HepG2 (cell line): ENCODE results near the gene CILP2. TPM values are rescaled to one million over a fixed set of nuclear protein-coding genes. Genes with fewer than 3 reads are reported as not detected.

ENCODE experiments used
- ARID3A ChIP-seq: IDR thresholded peaks from 2 replicates; pipeline ENCODE4 v1.6.1; 2012; ENCODE audit warnings: low read depth, low read length, improper control_type of control experiment
- ATF3 ChIP-seq: sonication (generic); formaldehyde crosslinking; IDR thresholded peaks from 2 replicates; pipeline ENCODE4 v1.4.0; 2020; ENCODE audit warnings: missing genetic modification reagents
- DZIP1 ChIP-seq: sonication (generic); formaldehyde crosslinking; IDR thresholded peaks from 2 replicates; pipeline ENCODE4 v1.5.0; 2020; ENCODE audit warnings: mild to moderate bottlenecking, missing genetic modification reagents
- ETV6 ChIP-seq: sonication (generic); formaldehyde crosslinking; conservative IDR thresholded peaks from 2 replicates; pipeline ENCODE4 v1.4.0; 2020; ENCODE audit warnings: missing genetic modification reagents
- GATA4 ChIP-seq: sonication (generic); IDR thresholded peaks from 2 replicates; pipeline ENCODE4 v1.6.1; 2016; ENCODE audit warnings: antibody characterized with exemption, low read depth, borderline replicate concordance
- HBP1 ChIP-seq: IDR thresholded peaks from 2 replicates; pipeline ENCODE4 v1.6.1; 2016; ENCODE audit warnings: low read depth, control low read depth
- HMGXB4 ChIP-seq, 2 experiments: sonication (generic) in 1 of 2; formaldehyde crosslinking in 1 of 2; IDR thresholded peaks; 2 replicates each; pipeline versions ENCODE4 v1.4.0 to v1.6.1; 2018 to 2020; ENCODE audit warnings: missing genetic modification reagents in 2 of 2, borderline replicate concordance in 1 of 2, low read depth in 1 of 2, mild to moderate bottlenecking in 1 of 2, missing biosample characterization in 1 of 2
- KDM6A ChIP-seq: IDR thresholded peaks from 2 replicates; pipeline ENCODE4 v1.6.1; 2016; ENCODE audit warnings: low read depth
- MAFF ChIP-seq: IDR thresholded peaks from 2 replicates; pipeline ENCODE4 v1.6.1; 2011; ENCODE audit warnings: low read depth, low read length, improper control_type of control experiment
- MXD1 ChIP-seq: sonication (generic); formaldehyde crosslinking; IDR thresholded peaks from 2 replicates; pipeline ENCODE4 v1.4.0; 2020; ENCODE audit warnings: mild to moderate bottlenecking, missing genetic modification reagents
- NR1H2 ChIP-seq: sonication (generic); formaldehyde crosslinking; IDR thresholded peaks from 2 replicates; pipeline ENCODE4 v1.8.1; 2022; ENCODE audit warnings: low read depth, missing genetic modification reagents, borderline replicate concordance
- PCBP1 ChIP-seq: fragments of 200-400 bp; formaldehyde crosslinking; IDR thresholded peaks from 2 replicates; pipeline ENCODE4 v1.6.1; 2017; ENCODE audit warnings: mild to moderate bottlenecking, low read depth, low read length, borderline replicate concordance
- RAD21 ChIP-seq: fragments of 450-650 bp; formaldehyde crosslinking; IDR thresholded peaks from 2 replicates; pipeline ENCODE4 v1.5.0; 2020; ENCODE audit warnings: mild to moderate bottlenecking
- REPIN1 ChIP-seq: sonication (generic); formaldehyde crosslinking; IDR thresholded peaks from 2 replicates; pipeline ENCODE4 v1.8.0; 2022; ENCODE audit warnings: missing genetic modification reagents, low read depth, mild to moderate bottlenecking, borderline replicate concordance
- ZNF143 ChIP-seq: sonication (generic); formaldehyde crosslinking; IDR thresholded peaks from 2 replicates; pipeline ENCODE4 v1.4.0; 2020; ENCODE audit warnings: missing genetic modification reagents
- ZNF619 ChIP-seq: sonication (generic); formaldehyde crosslinking; IDR thresholded peaks from 2 replicates; pipeline ENCODE4 v1.4.0; 2020; ENCODE audit warnings: mild to moderate bottlenecking, missing genetic modification reagents
- ZNF891 ChIP-seq: sonication (generic); formaldehyde crosslinking; IDR thresholded peaks from 2 replicates; pipeline ENCODE4 v1.5.0; 2020; ENCODE audit warnings: mild to moderate bottlenecking, missing genetic modification reagents
- polyA plus RNA-seq, 8 experiments: library from polyadenylated mRNA; depleted of rRNA in 3 of 8; stranded (reverse) in 7 of 8; unstranded in 1 of 8; fragments of >200 nt; fragmentation: Illumina TruSeq in 4 of 8; extraction: Trizol in 4 of 8; gene quantifications; 2 replicates each; pipeline versions ENCODE4 v1.2.1 to v1.2.3, GENCODE V29; 2011 to 2016; ENCODE audit warnings: low read depth in 4 of 8, missing spikeins in 1 of 8, mixed read lengths in 1 of 8; ENCODE audit not compliant: insufficient read depth in 1 of 8
- total RNA-seq, 5 experiments: library from RNA; depleted of rRNA; stranded (reverse); fragments of >200 nt; fragmentation: Illumina TruSeq; extraction: Trizol; gene quantifications; 2 replicates each; pipeline ENCODE4 v1.2.3, GENCODE V29; 2016; ENCODE audit warnings: low read depth in 1 of 5
- TF ChIP-seq, protein P1 (sequence below): sonication (generic); formaldehyde crosslinking; IDR thresholded peaks from 2 replicates; pipeline ENCODE4 v1.5.1; 2020; ENCODE audit warnings: missing genetic modification reagents, mild to moderate bottlenecking, borderline replicate concordance

The CILP2 gene
- total and polyA plus RNA-seq, 2 of the 13 experiments (the other 11 are each of a cell fraction or from before 2014, with no cell fraction given), result 0.09 to 0.37 TPM

DNA sequence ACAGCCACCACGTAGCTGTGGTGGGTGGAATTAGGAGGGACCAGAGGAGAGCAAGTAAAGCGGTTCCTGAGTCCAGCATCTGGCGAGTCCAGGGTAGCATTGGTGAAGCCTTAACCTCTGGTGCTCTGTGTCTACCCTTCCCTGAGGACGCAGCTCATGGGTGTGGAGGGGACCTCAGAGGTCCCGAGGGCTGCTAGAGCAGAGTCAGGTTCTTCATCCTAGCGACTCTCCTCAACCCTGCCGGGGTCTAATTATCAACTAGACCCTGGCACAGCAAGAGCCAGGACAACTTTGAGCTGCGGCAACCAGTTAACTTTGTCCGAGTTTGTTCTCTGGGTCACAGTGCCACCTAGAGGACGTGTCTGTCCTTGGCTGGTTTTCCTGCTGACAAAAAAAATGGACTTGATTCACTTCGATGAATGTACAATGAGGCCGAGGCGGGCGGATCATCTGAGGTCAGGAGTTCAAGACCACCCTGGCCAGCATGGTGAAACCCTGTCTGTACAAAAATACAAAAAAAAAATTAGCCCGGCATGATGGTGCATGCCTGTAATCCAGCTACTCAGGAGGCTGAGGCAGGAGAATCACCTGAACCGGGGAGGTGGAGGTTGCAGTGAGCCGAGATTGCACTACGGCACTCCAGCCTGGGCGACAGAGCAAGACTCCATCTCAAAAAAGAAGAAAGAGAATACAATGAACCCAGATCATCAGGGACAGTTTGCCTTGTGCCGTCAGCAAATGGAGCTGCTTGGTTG, 47.7 kb upstream of the CILP2 start (continued):
- TF ChIP-seq ARID3A (no peak), ZNF619 (CRISPR knock-in tag) (no peak), ATF3 (CRISPR knock-in tag) (no peak), MXD1 (CRISPR knock-in tag) (no peak), RAD21 (peak; percentile 71), ZNF891 (CRISPR knock-in tag) (no peak), HBP1 (CRISPR knock-in tag) (no peak), HMGXB4 (CRISPR knock-in tag; IDR thresholded peaks at IDR 0.05; ENCODE audit: borderline replicate concordance in 1 of 2, low read depth in 1 of 2) (peak in 1 of 2 experiments; percentile 37; a peak in 1 of 4 replicates), REPIN1 (CRISPR knock-in tag) (peak; percentile 37; the same call in 1 of the 2 replicates), KDM6A (CRISPR knock-in tag) (no peak), GATA4 (no peak), MAFF (no peak), PCBP1 (no peak), ETV6 (CRISPR knock-in tag) (no peak), ZNF143 (CRISPR knock-in tag) (no peak), NR1H2 (CRISPR knock-in tag) (no peak), DZIP1 (CRISPR knock-in tag) (no peak)
- TF ChIP-seq, protein P1, sequence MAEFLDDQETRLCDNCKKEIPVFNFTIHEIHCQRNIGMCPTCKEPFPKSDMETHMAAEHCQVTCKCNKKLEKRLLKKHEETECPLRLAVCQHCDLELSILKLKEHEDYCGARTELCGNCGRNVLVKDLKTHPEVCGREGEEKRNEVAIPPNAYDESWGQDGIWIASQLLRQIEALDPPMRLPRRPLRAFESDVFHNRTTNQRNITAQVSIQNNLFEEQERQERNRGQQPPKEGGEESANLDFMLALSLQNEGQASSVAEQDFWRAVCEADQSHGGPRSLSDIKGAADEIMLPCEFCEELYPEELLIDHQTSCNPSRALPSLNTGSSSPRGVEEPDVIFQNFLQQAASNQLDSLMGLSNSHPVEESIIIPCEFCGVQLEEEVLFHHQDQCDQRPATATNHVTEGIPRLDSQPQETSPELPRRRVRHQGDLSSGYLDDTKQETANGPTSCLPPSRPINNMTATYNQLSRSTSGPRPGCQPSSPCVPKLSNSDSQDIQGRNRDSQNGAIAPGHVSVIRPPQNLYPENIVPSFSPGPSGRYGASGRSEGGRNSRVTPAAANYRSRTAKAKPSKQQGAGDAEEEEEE (CRISPR knock-in tag), result no peak
